Measurements from ENCODE around the gene SLU7. TPM values are rescaled to one million over a fixed set of nuclear protein-coding genes. Genes with fewer than 3 reads are reported as not detected.

The SLU7 gene
- total RNA-seq, 1 experiment from 2014 or later: 43.6 TPM

DNA sequence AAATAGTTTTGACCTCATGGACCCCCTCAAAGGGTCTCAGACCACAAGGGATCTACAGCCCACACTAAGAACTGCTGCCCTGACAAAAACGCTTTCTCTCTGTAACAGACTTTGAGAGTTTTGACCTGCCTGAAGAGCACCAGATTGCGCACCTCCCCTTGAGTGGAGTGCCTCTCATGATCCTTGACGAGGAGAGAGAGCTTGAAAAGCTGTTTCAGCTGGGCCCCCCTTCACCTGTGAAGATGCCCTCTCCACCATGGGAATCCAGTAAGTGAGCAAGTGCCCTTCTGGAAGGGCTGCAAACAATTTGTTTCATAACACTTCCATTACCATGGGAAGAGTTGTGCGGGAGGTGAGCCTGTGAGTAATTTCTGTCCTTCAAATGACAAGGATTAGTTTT, 8.7 kb upstream of the SLU7 start:
- peaks cover 3 to 6% of the 10 kb centered on the region in 2 experiments; a peak in 3 of 4 replicates for H3K4me1 ChIP-seq (ENCODE audit: control insufficient read depth in 1 of 2, insufficient read depth in 2 of 2, low read length in 2 of 2)
- ATAC-seq: no peak
- peaks cover 38% of the 10 kb centered on the region for H3K79me2 ChIP-seq (ENCODE audit: insufficient read depth, low read length)
- TF ChIP-seq YY1 (IDR thresholded peaks at IDR 0.05; ENCODE audit: extremely low read depth, insufficient replicate concordance, low read depth, low read length): no peak
- no peak for TF ChIP-seq SIN3A (IDR thresholded peaks at IDR 0.05; ENCODE audit: low read depth)
- TF ChIP-seq, protein P1, sequence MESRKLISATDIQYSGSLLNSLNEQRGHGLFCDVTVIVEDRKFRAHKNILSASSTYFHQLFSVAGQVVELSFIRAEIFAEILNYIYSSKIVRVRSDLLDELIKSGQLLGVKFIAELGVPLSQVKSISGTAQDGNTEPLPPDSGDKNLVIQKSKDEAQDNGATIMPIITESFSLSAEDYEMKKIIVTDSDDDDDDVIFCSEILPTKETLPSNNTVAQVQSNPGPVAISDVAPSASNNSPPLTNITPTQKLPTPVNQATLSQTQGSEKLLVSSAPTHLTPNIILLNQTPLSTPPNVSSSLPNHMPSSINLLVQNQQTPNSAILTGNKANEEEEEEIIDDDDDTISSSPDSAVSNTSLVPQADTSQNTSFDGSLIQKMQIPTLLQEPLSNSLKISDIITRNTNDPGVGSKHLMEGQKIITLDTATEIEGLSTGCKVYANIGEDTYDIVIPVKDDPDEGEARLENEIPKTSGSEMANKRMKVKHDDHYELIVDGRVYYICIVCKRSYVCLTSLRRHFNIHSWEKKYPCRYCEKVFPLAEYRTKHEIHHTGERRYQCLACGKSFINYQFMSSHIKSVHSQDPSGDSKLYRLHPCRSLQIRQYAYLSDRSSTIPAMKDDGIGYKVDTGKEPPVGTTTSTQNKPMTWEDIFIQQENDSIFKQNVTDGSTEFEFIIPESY (IDR thresholded peaks at IDR 0.05; ENCODE audit: extremely low read depth, insufficient replicate concordance, low read length): no peak
- TF ChIP-seq ZFX (IDR thresholded peaks at IDR 0.05): no peak
- no peak for DNase-seq (ENCODE audit: low read depth, low spot score)
- H3K27me3 ChIP-seq (ENCODE audit: insufficient read depth, low read length): no peaks in the 10 kb centered on the region
- no peak overlapping the region for H2AFZ ChIP-seq (ENCODE audit: low read depth, low read length, poor library complexity, severe bottlenecking)
- H3K9ac ChIP-seq (ENCODE audit: low read length): no peak overlapping the region
- no peak overlapping the region for H3K4me3 ChIP-seq (replicated peaks in 1 of 2; ENCODE audit: low read depth in 1 of 2, low read length in 2 of 2)
- no TSS peak for BruUV-seq (replicated peaks)
- 0 out of 2 replicates have a peak, but pooled peaks cover 3% of the 10 kb centered on the region for H4K20me1 ChIP-seq (ENCODE audit: insufficient read depth)
- peaks cover 45 to 60% of the 10 kb centered on the region in 2 experiments for H3K36me3 ChIP-seq (ENCODE audit: control insufficient read depth in 1 of 2, insufficient read depth in 2 of 2, low read length in 2 of 2)
- intact Hi-C loops (cut with micrococcal nuclease): no loop called here
- H3K9me3 ChIP-seq (ENCODE audit: control insufficient read depth in 1 of 2, insufficient read depth in 1 of 2, low read depth in 1 of 2, low read length in 2 of 2): no peaks in the 10 kb centered on the region
- no peak overlapping the region for H3K27ac ChIP-seq (ENCODE audit: low read depth, low read length)
- ChIA-PET POLR2A (no interaction called here), CTCF (interaction anchor here (1.7 kb wide), 1 partner anchor 11 kb away, joined by 4 read pairs; no protein-coding TSS in a partner anchor), RAD21 (ENCODE audit: low non-redundant PET in 1 of 2, low total read pairs in 2 of 2, uncharacterized antibody in 2 of 2, unreplicated experiment in 2 of 2) (no interaction called here)
- H3K4me2 ChIP-seq (ENCODE audit: low read length): no peak overlapping the region
- H3K9me2 ChIP-seq (ENCODE audit: insufficient read depth): no peaks in the 10 kb centered on the region

DNA sequence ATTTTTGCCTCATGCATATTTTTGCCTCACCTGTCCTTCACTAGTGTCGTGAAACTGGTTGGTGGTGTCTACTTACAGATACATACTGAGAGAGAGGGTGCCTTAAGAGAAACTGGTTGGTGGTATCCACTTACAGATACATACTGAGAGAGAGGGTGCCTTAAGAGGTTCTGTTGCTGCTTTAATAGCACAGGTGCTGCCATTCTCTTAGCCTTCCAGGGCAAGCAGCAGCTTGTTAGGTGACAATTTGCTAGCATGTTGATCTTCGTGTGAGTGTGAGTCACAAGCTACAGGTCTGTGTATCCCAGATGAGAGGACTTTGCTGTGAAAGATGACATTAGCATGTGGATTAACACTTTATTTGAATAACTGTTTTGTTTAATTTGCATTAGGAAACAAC, 4.2 kb upstream of the SLU7 start:
- H3K79me2 ChIP-seq (ENCODE audit: insufficient read depth, low read length): peaks cover 55% of the 10 kb centered on the region
- H4K20me1 ChIP-seq (ENCODE audit: insufficient read depth): 0 out of 2 replicates have a peak, but pooled peaks cover 3% of the 10 kb centered on the region
- RAD21 ChIA-PET (ENCODE audit: low non-redundant PET in 1 of 2, low total read pairs in 2 of 2, uncharacterized antibody in 2 of 2, unreplicated experiment in 2 of 2): no interaction called here
- no peaks in the 10 kb centered on the region for H3K27me3 ChIP-seq (ENCODE audit: insufficient read depth, low read length)
- H3K4me3 ChIP-seq (replicated peaks in 1 of 2; ENCODE audit: low read depth in 1 of 2, low read length in 2 of 2): peak overlapping the region in 1 of 2 experiments; percentile 90; a peak in 2 of 4 replicates
- ATAC-seq: no peak
- peaks cover 8 to 24% of the 10 kb centered on the region in 2 experiments; a peak in 3 of 4 replicates for H3K4me1 ChIP-seq (ENCODE audit: control insufficient read depth in 1 of 2, insufficient read depth in 2 of 2, low read length in 2 of 2)
- no TSS peak for BruUV-seq (replicated peaks)
- H2AFZ ChIP-seq (ENCODE audit: low read depth, low read length, poor library complexity, severe bottlenecking): no peak overlapping the region
- H3K4me2 ChIP-seq (ENCODE audit: low read length): peak overlapping the region; percentile 82
- CTCF ChIA-PET: interaction anchor here (3.1 kb wide), 1 partner anchor 16 kb away, joined by 15 read pairs; no protein-coding TSS in a partner anchor
- no peak overlapping the region for H3K9ac ChIP-seq (ENCODE audit: low read length)
- no peak for DNase-seq (ENCODE audit: low read depth, low spot score)
- no peaks in the 10 kb centered on the region for H3K9me3 ChIP-seq (ENCODE audit: control insufficient read depth in 1 of 2, insufficient read depth in 1 of 2, low read depth in 1 of 2, low read length in 2 of 2)
- no peak overlapping the region for H3K27ac ChIP-seq (ENCODE audit: low read depth, low read length)
- intact Hi-C loops (cut with micrococcal nuclease): no loop called here
- POLR2A ChIA-PET: no interaction called here
- H3K9me2 ChIP-seq (ENCODE audit: insufficient read depth): no peaks in the 10 kb centered on the region
- peaks cover 39 to 50% of the 10 kb centered on the region in 2 experiments for H3K36me3 ChIP-seq (ENCODE audit: control insufficient read depth in 1 of 2, insufficient read depth in 2 of 2, low read length in 2 of 2)
- no peak for TF ChIP-seq POLR2A (IDR thresholded peaks at IDR 0.05; ENCODE audit: borderline replicate concordance, extremely low read depth, insufficient read depth, insufficient read length)
- TF ChIP-seq EZH2phosphoT487 (IDR thresholded peaks at IDR 0.05; ENCODE audit: borderline replicate concordance): no peak
- no peak for TF ChIP-seq ELF1 (IDR thresholded peaks at IDR 0.05; ENCODE audit: borderline replicate concordance, low read depth)
- TF ChIP-seq ZFX (IDR thresholded peaks at IDR 0.05): no peak
- TF ChIP-seq, protein P2, sequence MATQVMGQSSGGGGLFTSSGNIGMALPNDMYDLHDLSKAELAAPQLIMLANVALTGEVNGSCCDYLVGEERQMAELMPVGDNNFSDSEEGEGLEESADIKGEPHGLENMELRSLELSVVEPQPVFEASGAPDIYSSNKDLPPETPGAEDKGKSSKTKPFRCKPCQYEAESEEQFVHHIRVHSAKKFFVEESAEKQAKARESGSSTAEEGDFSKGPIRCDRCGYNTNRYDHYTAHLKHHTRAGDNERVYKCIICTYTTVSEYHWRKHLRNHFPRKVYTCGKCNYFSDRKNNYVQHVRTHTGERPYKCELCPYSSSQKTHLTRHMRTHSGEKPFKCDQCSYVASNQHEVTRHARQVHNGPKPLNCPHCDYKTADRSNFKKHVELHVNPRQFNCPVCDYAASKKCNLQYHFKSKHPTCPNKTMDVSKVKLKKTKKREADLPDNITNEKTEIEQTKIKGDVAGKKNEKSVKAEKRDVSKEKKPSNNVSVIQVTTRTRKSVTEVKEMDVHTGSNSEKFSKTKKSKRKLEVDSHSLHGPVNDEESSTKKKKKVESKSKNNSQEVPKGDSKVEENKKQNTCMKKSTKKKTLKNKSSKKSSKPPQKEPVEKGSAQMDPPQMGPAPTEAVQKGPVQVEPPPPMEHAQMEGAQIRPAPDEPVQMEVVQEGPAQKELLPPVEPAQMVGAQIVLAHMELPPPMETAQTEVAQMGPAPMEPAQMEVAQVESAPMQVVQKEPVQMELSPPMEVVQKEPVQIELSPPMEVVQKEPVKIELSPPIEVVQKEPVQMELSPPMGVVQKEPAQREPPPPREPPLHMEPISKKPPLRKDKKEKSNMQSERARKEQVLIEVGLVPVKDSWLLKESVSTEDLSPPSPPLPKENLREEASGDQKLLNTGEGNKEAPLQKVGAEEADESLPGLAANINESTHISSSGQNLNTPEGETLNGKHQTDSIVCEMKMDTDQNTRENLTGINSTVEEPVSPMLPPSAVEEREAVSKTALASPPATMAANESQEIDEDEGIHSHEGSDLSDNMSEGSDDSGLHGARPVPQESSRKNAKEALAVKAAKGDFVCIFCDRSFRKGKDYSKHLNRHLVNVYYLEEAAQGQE (IDR thresholded peaks at IDR 0.05; ENCODE audit: low read depth): no peak
- TF ChIP-seq TCF7L2 (IDR thresholded peaks at IDR 0.05; ENCODE audit: borderline replicate concordance, extremely low read depth, insufficient read depth, insufficient read length): no peak
- TF ChIP-seq FOSL1 (IDR thresholded peaks at IDR 0.05; ENCODE audit: low read depth): no peak
- TF ChIP-seq JUND (IDR thresholded peaks at IDR 0.05): no peak
- no peak for TF ChIP-seq POLR2AphosphoS5 (IDR thresholded peaks at IDR 0.05; ENCODE audit: low read depth, low read length)
- TF ChIP-seq SRF (IDR thresholded peaks at IDR 0.05; ENCODE audit: low read depth): no peak
- TF ChIP-seq SP1 (IDR thresholded peaks at IDR 0.05; ENCODE audit: low read depth): no peak
